ENCODE data around the gene SUSD5.

SUSD5 gene

DNA sequence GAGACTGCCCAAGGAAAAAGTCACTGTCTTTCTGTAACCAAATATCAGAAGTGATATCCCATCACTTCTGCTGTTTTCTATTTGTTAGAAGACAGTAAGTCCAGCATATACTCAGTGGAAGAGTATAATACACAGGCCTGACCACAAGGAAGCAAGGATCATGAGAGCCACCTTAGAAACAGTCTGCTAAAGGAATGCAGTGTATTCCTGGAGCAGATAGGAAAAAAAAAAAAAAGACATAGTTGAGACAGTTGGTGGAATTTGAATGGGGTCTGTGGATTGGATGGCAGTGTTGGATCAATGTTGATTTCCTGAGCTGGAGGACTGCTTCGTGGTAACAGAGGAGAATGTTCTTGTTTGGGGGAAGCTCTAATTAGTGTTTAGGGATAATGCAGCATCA, 32.1 kb upstream of the SUSD5 start:
- Histone ChIP-seq H3K9ac (ENCODE audit: low read length) (no peak overlapping the region), H3K36me3 (ENCODE audit: insufficient read depth, low read length) (no peaks in the 10 kb centered on the region), H3K79me2 (ENCODE audit: insufficient read depth, low read length) (no peaks in the 10 kb centered on the region), H3K9me2 (ENCODE audit: low read depth, low read length) (no peaks in the 10 kb centered on the region), H3K4me3 (ENCODE audit: low read depth, low read length, poor library complexity, severe bottlenecking) (no peak overlapping the region), H3K4me2 (ENCODE audit: low read length) (no peak overlapping the region), H2AFZ (ENCODE audit: low read length) (no peak overlapping the region), H3K9me3 (ENCODE audit: low read length) (no peaks in the 10 kb centered on the region), H4K20me1 (ENCODE audit: insufficient read depth, low read length) (no peaks in the 10 kb centered on the region), H3K4me1 (ENCODE audit: insufficient read depth, low read length, severe bottlenecking) (no peaks in the 10 kb centered on the region), H3K27ac (ENCODE audit: low read depth, low read length, poor library complexity, severe bottlenecking) (no peak overlapping the region), H3K27me3 (ENCODE audit: insufficient read depth, low read length) (no peaks in the 10 kb centered on the region), H3F3A (ENCODE audit: insufficient read depth, low read length) (no peaks in the 10 kb centered on the region)
- TF ChIP-seq EZH2 (IDR thresholded peaks at IDR 0.05; ENCODE audit: borderline replicate concordance, low read length): no peak
- TF ChIP-seq, protein P1, sequence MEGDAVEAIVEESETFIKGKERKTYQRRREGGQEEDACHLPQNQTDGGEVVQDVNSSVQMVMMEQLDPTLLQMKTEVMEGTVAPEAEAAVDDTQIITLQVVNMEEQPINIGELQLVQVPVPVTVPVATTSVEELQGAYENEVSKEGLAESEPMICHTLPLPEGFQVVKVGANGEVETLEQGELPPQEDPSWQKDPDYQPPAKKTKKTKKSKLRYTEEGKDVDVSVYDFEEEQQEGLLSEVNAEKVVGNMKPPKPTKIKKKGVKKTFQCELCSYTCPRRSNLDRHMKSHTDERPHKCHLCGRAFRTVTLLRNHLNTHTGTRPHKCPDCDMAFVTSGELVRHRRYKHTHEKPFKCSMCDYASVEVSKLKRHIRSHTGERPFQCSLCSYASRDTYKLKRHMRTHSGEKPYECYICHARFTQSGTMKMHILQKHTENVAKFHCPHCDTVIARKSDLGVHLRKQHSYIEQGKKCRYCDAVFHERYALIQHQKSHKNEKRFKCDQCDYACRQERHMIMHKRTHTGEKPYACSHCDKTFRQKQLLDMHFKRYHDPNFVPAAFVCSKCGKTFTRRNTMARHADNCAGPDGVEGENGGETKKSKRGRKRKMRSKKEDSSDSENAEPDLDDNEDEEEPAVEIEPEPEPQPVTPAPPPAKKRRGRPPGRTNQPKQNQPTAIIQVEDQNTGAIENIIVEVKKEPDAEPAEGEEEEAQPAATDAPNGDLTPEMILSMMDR (IDR thresholded peaks at IDR 0.05; ENCODE audit: low read length): no peak

DNA sequence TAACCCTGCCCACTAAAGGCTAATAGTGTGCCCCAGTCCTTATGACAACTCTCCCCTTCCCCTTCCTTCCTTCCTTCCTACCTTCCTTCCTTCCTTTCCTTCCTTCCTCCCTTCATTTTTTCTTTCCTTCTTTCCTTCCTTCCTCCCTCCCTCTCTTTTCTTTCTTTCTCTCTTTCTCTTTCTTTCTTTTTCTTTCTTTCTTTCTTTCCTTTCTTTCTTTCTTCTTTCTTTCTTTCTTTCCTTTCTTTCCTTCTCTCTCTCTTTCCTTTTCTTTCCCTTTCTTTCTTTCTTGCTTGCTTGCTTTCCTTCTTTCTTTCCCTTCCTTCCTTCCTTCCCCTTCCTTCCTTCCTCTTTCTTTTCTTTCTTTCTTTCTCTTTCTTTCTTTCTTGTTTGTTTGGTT, 28.2 kb upstream of the SUSD5 start:
- H3K36me3 ChIP-seq (ENCODE audit: insufficient read depth, low read length): no peaks in the 10 kb centered on the region
- no peak for TF ChIP-seq EZH2 (IDR thresholded peaks at IDR 0.05; ENCODE audit: borderline replicate concordance, low read length)
- TF ChIP-seq, protein P1 (IDR thresholded peaks at IDR 0.05; ENCODE audit: low read length): no peak

DNA sequence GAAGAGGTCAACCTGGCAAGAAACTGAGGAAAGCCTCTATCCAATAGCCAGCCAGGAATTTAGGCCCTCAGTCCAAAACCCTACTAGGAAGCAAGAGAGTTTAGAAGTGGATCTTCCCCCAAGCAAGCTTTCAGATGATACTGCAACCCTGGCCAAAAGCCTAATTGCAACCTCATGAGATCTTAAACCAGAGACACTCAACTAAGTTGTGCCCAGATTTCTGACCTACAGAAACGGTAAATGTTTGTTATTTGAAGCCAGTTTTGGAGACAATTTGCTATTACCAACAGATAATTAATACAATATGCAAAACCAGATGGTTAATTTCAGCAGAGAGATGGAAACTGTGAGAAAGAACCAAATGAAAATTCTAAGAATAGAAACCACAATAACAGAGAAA, 21.7 kb upstream of the SUSD5 start:
- TF ChIP-seq EZH2 (IDR thresholded peaks at IDR 0.05; ENCODE audit: borderline replicate concordance, low read length): no peak
- TF ChIP-seq, protein P1 (IDR thresholded peaks at IDR 0.05; ENCODE audit: low read length): no peak
- H3K4me1 ChIP-seq (ENCODE audit: insufficient read depth, low read length, severe bottlenecking): no peaks in the 10 kb centered on the region
- no peak overlapping the region for H2AFZ ChIP-seq (ENCODE audit: low read length)
- no peak overlapping the region for H3K27ac ChIP-seq (ENCODE audit: low read depth, low read length, poor library complexity, severe bottlenecking)
- H4K20me1 ChIP-seq (ENCODE audit: insufficient read depth, low read length): no peaks in the 10 kb centered on the region
- H3K9ac ChIP-seq (ENCODE audit: low read length): no peak overlapping the region
- no peaks in the 10 kb centered on the region for H3K27me3 ChIP-seq (ENCODE audit: insufficient read depth, low read length)
- no peak overlapping the region for H3K4me3 ChIP-seq (ENCODE audit: low read depth, low read length, poor library complexity, severe bottlenecking)
- no peaks in the 10 kb centered on the region for H3K9me2 ChIP-seq (ENCODE audit: low read depth, low read length)
- no peaks in the 10 kb centered on the region for H3K9me3 ChIP-seq (ENCODE audit: low read length)
- H3K79me2 ChIP-seq (ENCODE audit: insufficient read depth, low read length): no peaks in the 10 kb centered on the region
- no peaks in the 10 kb centered on the region for H3F3A ChIP-seq (ENCODE audit: insufficient read depth, low read length)
- H3K4me2 ChIP-seq (ENCODE audit: low read length): no peak overlapping the region
- no peaks in the 10 kb centered on the region for H3K36me3 ChIP-seq (ENCODE audit: insufficient read depth, low read length)

More for the DNA sequence above, 28.2 kb upstream of the SUSD5 start:
- no peaks in the 10 kb centered on the region for H3F3A ChIP-seq (ENCODE audit: insufficient read depth, low read length)
- no peaks in the 10 kb centered on the region for H3K9me3 ChIP-seq (ENCODE audit: low read length)
- no peaks in the 10 kb centered on the region for H4K20me1 ChIP-seq (ENCODE audit: insufficient read depth, low read length)
- H3K27me3 ChIP-seq (ENCODE audit: insufficient read depth, low read length): no peaks in the 10 kb centered on the region
- no peak overlapping the region for H3K4me3 ChIP-seq (ENCODE audit: low read depth, low read length, poor library complexity, severe bottlenecking)
- H3K9me2 ChIP-seq (ENCODE audit: low read depth, low read length): no peaks in the 10 kb centered on the region
- H3K4me2 ChIP-seq (ENCODE audit: low read length): no peak overlapping the region
- no peaks in the 10 kb centered on the region for H3K79me2 ChIP-seq (ENCODE audit: insufficient read depth, low read length)
- H2AFZ ChIP-seq (ENCODE audit: low read length): no peak overlapping the region
- no peaks in the 10 kb centered on the region for H3K4me1 ChIP-seq (ENCODE audit: insufficient read depth, low read length, severe bottlenecking)
- H3K9ac ChIP-seq (ENCODE audit: low read length): no peak overlapping the region
- H3K27ac ChIP-seq (ENCODE audit: low read depth, low read length, poor library complexity, severe bottlenecking): no peak overlapping the region
